HEK293T (cell line): Measurements from ENCODE around the gene CPT1A.

ENCODE experiments used
- BHLHE40 ChIP-seq: fragments of 450-650 bp; IDR thresholded peaks from 2 replicates; pipeline ENCODE4 v1.6.1; 2016; ENCODE audit warnings: mild to moderate bottlenecking, moderate library complexity, borderline replicate concordance
- FOXA1 ChIP-seq: fragments of 450-650 bp; IDR thresholded peaks from 2 replicates; pipeline ENCODE4 v1.6.1; 2016; ENCODE audit warnings: mild to moderate bottlenecking
- L3MBTL2 ChIP-seq: fragments of 450-650 bp; conservative IDR thresholded peaks from 2 replicates; pipeline ENCODE4 v1.6.1; 2016; ENCODE audit warnings: mild to moderate bottlenecking
- SP1 ChIP-seq: fragments of 450-650 bp; IDR thresholded peaks from 2 replicates; pipeline ENCODE4 v1.6.1; 2017
- SUZ12 ChIP-seq: fragments of 450-650 bp; IDR thresholded peaks from 2 replicates; pipeline ENCODE4 v1.6.1; 2016; ENCODE audit warnings: mild to moderate bottlenecking
- TARDBP ChIP-seq: fragments of 450-650 bp; IDR thresholded peaks from 2 replicates; pipeline ENCODE4 v1.6.1; 2016
- ZNF384 ChIP-seq: fragments of 450-650 bp; IDR thresholded peaks from 2 replicates; pipeline ENCODE4 v1.6.1; 2016

- TF ChIP-seq SP1 (no peak), FOXA1 (no peak), SUZ12 (no peak), BHLHE40 (no peak), L3MBTL2 (no peak), ZNF384 (no peak), TARDBP (no peak)
These were observed 117.4 kb downstream of the CPT1A start for GRCh38 chr11:68724293-68724692.
